Coronary artery (tissue), 2 donors: ENCODE data around the gene SAMD10.
"Not testable (repeated sequence)": the region's sequence is repeated elsewhere in the genome, so short reads cannot be mapped to it uniquely, and the experiment has no call there.

ENCODE experiments used
- DNase-seq: peaks from one replicate; pipeline ENCODE4 v3.0.0-alpha.2; 2017; ENCODE audit warnings: low spot score
- H3K27ac ChIP-seq, 2 donors: fragments of 200-600 bp; sonication (generic); one replicate each; pipeline ENCODE4 v1.5.1; 2016 to 2019
- H3K4me3 ChIP-seq: fragments of 200-600 bp; sonication (generic); 2 replicates; pipeline ENCODE4 v1.5.1; 2016; ENCODE audit warnings: mild to moderate bottlenecking, moderate library complexity
- TF ChIP-seq, protein P1 (sequence below): fragments of 200-600 bp; sonication (generic); IDR thresholded peaks from one replicate; pipeline ENCODE4 v1.5.1; 2019; ENCODE audit warnings: antibody characterized with exemption

The SAMD10 gene

DNA sequence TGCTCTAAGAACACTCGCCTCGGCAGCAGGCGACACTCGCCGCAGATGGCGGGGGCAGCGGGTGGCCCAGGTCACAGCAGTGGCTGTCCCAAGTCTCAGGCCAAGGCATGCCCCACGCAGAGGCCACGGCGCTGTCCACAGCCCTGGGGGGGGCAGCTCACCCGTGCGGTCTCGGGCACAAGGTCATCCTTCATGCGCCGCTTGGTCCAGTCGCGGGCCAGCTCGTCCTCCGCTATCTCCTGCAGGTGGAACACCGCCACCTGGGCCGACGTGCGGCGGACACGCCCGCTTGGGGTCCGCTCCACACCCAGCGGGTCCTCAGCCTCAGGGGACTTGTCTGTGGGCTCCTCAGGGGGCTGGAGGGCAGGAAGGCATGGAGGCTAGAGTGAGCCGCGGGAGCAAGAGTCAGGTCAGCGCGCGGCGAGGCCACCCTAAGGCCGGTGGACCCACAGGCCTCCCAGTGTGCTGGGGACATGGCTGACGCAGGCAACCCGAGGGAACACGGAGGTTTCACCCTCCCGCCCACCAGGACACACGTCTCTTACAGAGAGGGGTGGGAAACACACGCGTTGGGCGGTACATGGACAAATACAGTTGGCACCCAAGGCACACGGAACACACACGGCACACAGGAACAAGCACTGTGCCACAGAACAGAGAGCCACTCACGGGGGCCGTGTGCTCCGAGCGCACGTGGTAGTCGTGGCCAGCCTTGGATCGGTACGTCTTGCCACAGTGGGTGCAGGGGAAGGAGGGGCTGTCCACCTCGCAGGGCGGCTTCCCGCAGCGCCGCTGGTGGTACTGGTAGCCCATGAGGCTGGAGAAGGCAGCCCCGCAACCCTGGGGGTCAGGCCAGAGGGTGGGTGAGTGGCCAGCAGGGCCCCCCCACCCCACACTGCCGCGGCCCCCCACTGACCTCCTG, 16.8 kb downstream of the SAMD10 start:
- TF ChIP-seq, protein P1, sequence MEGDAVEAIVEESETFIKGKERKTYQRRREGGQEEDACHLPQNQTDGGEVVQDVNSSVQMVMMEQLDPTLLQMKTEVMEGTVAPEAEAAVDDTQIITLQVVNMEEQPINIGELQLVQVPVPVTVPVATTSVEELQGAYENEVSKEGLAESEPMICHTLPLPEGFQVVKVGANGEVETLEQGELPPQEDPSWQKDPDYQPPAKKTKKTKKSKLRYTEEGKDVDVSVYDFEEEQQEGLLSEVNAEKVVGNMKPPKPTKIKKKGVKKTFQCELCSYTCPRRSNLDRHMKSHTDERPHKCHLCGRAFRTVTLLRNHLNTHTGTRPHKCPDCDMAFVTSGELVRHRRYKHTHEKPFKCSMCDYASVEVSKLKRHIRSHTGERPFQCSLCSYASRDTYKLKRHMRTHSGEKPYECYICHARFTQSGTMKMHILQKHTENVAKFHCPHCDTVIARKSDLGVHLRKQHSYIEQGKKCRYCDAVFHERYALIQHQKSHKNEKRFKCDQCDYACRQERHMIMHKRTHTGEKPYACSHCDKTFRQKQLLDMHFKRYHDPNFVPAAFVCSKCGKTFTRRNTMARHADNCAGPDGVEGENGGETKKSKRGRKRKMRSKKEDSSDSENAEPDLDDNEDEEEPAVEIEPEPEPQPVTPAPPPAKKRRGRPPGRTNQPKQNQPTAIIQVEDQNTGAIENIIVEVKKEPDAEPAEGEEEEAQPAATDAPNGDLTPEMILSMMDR = no peak
- Histone ChIP-seq H3K27ac (no peak overlapping the region), H3K4me3 (no peak overlapping the region)
- DNase-seq = no peak

DNA sequence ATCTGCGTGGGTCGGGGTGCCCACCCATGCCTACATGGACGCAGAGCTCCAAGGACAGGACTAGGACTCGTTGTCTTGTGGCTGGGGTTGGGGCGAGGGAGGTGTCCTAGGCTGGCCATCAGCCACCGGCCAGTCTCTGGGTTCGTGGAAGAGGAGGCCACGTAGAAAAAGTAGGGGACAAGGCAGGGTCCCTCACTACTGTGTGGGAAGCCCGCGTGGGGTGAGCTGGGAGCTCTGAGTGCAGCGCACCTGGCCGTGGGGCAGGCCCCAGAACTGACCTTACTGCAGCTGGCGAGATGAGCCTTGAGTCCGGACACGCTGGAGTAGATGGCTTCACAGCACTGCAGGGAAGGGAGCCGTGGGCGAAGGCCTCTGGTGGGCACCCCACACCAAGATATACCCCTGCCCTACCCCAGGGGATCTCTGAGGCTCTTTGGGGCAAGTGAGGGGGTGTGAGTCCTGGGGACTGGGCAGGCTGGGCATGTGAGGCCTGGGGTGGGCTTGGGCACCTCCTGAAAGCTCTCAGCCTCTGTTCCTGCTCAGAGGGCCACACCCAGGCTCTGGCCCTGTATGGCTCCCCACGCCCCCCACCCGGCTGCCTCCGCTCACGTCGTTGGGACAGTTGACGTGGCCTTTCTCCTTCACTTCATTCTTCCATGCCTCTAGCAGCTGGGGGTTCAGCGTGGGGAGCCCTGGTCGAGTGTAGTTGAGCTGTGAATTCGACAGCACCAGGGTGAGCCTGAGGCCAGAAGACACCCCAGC, 17.6 kb downstream of the SAMD10 start:
- H3K27ac ChIP-seq = no peak overlapping the region
- H3K4me3 ChIP-seq = no peak overlapping the region
- TF ChIP-seq, protein P1 = no peak
- no peak for DNase-seq

DNA sequence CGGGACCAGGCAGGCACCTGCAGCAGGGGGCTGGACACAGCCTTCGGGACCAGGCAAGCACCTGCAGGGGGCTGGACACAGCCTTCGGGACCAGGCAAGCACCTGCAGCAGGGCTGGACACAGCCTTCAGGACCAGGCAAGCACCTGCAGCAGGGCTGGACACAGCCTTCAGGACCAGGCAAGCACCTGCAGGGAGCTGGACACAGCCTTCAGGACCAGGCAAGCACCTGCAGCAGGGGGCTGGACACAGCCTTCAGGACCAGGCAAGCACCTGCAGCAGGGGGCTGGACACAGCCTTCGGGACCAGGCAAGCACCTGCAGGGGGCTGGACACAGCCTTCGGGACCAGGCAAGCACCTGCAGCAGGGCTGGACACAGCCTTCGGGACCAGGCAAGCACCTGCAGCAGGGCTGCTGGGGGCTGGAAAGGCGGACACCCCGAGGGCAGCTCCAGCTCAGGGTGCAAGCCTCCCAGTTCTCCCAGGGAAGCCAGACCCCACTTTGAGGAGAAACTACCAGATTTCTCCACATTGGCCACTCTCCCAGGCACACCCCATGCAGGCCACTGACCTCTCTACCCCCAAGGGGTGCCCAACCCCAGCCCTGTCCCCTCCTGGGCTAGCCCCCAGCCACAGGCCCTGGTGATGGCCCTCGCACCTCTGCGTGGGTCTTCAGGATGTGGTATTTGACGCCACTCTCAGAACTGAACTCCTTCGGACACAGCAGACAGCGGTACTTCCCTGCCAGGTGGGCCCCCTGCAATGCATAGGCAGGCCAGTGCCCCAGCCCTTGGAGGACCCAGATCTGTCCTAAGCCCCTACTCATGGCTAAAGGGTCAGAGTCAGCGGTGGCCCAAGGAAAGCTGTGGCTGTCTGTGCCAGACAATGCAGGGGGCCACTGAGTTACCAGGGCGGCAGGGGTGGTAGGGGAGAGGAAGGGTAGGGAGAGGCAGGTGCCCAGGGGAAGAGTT, 18.5 kb downstream of the SAMD10 start:
- DNase-seq, H3K27ac ChIP-seq, H3K4me3 ChIP-seq: not testable (repeated sequence)

DNA sequence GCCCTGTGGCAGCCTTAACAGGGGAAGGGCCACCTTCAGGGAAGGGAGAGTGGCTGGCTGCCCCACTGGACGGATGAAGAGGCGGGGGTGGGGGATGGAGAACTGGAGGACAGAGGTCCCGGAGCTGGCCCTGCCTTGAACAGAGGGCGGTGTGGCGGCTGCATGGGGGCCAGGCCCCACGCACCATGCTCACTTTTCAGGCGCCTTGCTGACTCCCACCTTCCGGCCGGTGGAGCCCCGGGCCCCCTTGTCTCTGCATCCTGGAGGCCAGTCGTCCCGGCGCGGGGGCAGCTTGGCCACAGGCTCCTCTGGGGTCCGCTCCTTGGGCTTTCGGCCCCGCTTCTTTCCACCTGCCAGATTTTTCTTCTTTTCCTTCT, 19.8 kb downstream of the SAMD10 start:
- DNase-seq = no peak
- Histone ChIP-seq H3K4me3 (no peak overlapping the region), H3K27ac (no peak overlapping the region)
- TF ChIP-seq, protein P1 = no peak

DNA sequence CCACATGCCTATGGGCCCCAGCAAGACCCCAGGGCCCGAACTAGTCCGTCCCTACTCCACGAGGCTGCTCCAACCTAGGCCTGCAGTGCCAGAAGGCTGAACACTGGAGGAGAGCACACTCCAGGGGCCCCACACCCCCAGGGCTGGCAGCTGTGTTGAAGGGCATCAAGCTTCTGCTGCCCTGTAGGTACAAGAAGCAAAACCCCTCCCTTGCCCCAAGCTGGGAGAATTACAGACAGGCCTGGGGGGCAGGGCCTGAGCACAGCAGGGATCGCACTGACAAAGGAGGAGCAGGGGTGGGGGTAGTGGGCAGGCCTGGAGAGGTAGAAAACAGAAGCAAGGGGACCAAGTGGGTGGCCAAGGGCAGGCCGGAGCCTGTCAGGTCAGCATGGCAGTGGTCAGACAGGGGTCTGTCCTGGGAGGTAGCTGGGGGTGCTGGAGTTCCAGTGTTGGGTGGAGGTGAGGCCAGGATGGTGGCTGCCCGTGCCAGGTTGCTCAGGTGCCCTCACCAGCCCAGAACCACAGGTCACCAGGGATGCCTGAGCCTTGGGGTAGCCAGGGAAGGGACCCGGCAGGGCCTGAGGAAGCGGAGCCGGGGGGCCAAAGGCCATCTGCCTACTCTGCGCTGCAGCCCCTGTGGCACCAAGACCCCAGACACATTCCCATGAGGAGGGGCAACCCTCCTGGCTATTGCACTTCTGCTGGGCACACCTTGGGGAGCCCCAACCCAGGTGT, 20.3 kb downstream of the SAMD10 start:
- no peak overlapping the region for H3K4me3 ChIP-seq
- no peak overlapping the region for H3K27ac ChIP-seq
- TF ChIP-seq, protein P1 = no peak
- DNase-seq = no peak

DNA sequence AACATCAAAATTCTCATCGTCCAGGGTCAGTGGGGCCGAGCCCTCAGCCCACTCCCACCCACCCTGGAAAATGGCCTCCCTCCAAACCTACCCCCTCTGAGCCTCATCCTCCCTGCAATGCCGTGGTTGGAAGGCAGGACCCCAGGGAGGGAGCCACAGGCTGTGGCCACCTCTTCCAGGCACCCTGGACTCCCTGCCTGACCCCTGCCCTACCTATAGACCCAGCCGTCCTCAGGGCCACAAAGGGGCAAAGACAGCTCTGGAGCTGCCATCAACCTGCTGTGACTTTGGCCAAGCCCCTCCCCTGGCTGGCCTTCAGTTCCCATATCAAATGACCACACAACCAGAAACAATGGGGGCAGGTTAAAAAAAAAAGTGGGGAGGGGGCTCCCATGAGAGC, 21.0 kb downstream of the SAMD10 start:
- Histone ChIP-seq H3K4me3 (no peak overlapping the region), H3K27ac (no peak overlapping the region)
- no peak for DNase-seq
- TF ChIP-seq, protein P1 = no peak
